HG02623 (cell line): ENCODE data around the gene C1orf21.
A peak's percentile ranks its signal among the peaks of the same experiment; 100 is the strongest.

ENCODE experiments used
- ATAC-seq: cut with Tn5 transposase; IDR thresholded peaks from one replicate; pipeline ENCODE4 v1.9.1; 2021; ENCODE audit warnings: moderate library complexity; ENCODE audit not compliant: unreplicated experiment

Gene C1orf21

GRCh38 chr1:184647471-184647870, 260.6 kb downstream of the C1orf21 start:
- ATAC-seq = no peak

GRCh38 chr1:184648160-184648855, 261.5 kb downstream of the C1orf21 start:
- ATAC-seq = no peak

- ATAC-seq = no peak
These were observed 262.0 kb downstream of the C1orf21 start for GRCh38 chr1:184648856-184649201.

GRCh38 chr1:184649451-184649888, 262.6 kb downstream of the C1orf21 start:
- ATAC-seq = peak; percentile 83

- no peak for ATAC-seq
These were observed 263.5 kb downstream of the C1orf21 start for GRCh38 chr1:184650177-184650866.

- ATAC-seq = no peak
These were observed 268.4 kb downstream of the C1orf21 start for GRCh38 chr1:184655185-184655584.

- no peak for ATAC-seq
These were observed 269.4 kb downstream of the C1orf21 start for GRCh38 chr1:184656221-184656620.

GRCh38 chr1:184658055-184658454, 271.2 kb downstream of the C1orf21 start:
- ATAC-seq = no peak

GRCh38 chr1:184660462-184661191, 273.8 kb downstream of the C1orf21 start:
- ATAC-seq = no peak

GRCh38 chr1:184661801-184662200, 275.0 kb downstream of the C1orf21 start:
- ATAC-seq = no peak

- peak; percentile 61 for ATAC-seq
These were observed 277.3 kb downstream of the C1orf21 start for GRCh38 chr1:184664042-184664660.

GRCh38 chr1:184664661-184665060, 277.8 kb downstream of the C1orf21 start:
- ATAC-seq = no peak

GRCh38 chr1:184665360-184665759, 278.5 kb downstream of the C1orf21 start:
- ATAC-seq = no peak

GRCh38 chr1:184669391-184669790, 282.6 kb downstream of the C1orf21 start:
- no peak for ATAC-seq

GRCh38 chr1:184672013-184672726, 285.3 kb downstream of the C1orf21 start:
- ATAC-seq = no peak

GRCh38 chr1:184673305-184673704, 286.5 kb downstream of the C1orf21 start:
- no peak for ATAC-seq

- ATAC-seq = no peak
These were observed 290.5 kb downstream of the C1orf21 start for GRCh38 chr1:184677344-184677743.
